ENCODE results near the gene PLEKHM3. TPM values are rescaled to one million over a fixed set of nuclear protein-coding genes. Genes with fewer than 3 reads are reported as not detected.

The PLEKHM3 gene
- total and polyA plus RNA-seq, 2 donors (not counting 3 experiments of a cell fraction or from before 2014, with no cell fraction given), result 3.1 to 9.1 TPM

- no TSS peak for BruUV-seq (replicated peaks)
Observed at GRCh38 chr2:207984765-207985480, 40.4 kb downstream of the PLEKHM3 start.

More at GRCh38 chr2:207984765-207985480, 40.4 kb downstream of the PLEKHM3 start:
- ChIA-PET CTCF (no interaction called here), POLR2A (no interaction called here)
- no peak overlapping the region for H3K4me3 ChIP-seq (replicated peaks in 1 of 3; ENCODE audit: insufficient read depth in 1 of 3, low read depth in 1 of 3, low read length in 3 of 3)
- H3K36me3 ChIP-seq (ENCODE audit: control insufficient read depth in 2 of 2, extremely low read depth in 1 of 2, insufficient read depth in 2 of 2, low read length in 2 of 2), result no peaks in the 10 kb centered on the region
- H4K20me1 ChIP-seq (replicated peaks; ENCODE audit: control insufficient read depth, extremely low read depth, insufficient read depth, low read length), result no peaks in the 10 kb centered on the region
- intact Hi-C loops (cut with micrococcal nuclease), result no loop called here
- H3K9me3 ChIP-seq (replicated peaks; ENCODE audit: control insufficient read depth, insufficient read depth, low read length), result no peaks in the 10 kb centered on the region
- DNase-seq (ENCODE audit: low read depth, low spot score), result no peak
- no peaks in the 10 kb centered on the region for H3K27me3 ChIP-seq (ENCODE audit: control insufficient read depth in 2 of 2, insufficient read depth in 2 of 2, low read length in 2 of 2)
- H3K4me1 ChIP-seq (ENCODE audit: control insufficient read depth, extremely low read depth, insufficient read depth, low read length), result no peaks in the 10 kb centered on the region
- TF ChIP-seq POLR2AphosphoS5 (IDR thresholded peaks at IDR 0.05; ENCODE audit: insufficient read depth, low read depth, low read length), result no peak
- no peak for TF ChIP-seq POLR2A (IDR thresholded peaks at IDR 0.05; ENCODE audit: low read depth, low read length)
- TF ChIP-seq EZH2 (IDR thresholded peaks at IDR 0.05; ENCODE audit: borderline replicate concordance, low read depth, low read length, severe bottlenecking), result no peak
- no peak for TF ChIP-seq FOS (IDR thresholded peaks at IDR 0.05; ENCODE audit: borderline replicate concordance, insufficient read depth, low read length)
- no peak for TF ChIP-seq MAX (IDR thresholded peaks at IDR 0.05; ENCODE audit: insufficient read depth, insufficient read length)
- no peak for TF ChIP-seq MYC (IDR thresholded peaks at IDR 0.05; ENCODE audit: low read depth, low read length)
- no peak for TF ChIP-seq CTCF (IDR thresholded peaks at IDR 0.05; ENCODE audit: extremely low read depth in 1 of 2, insufficient read depth in 1 of 2, low read depth in 1 of 2, low read length in 2 of 2)
- TF ChIP-seq JUN (IDR thresholded peaks at IDR 0.05; ENCODE audit: borderline replicate concordance, insufficient read depth, insufficient read length, low read depth), result no peak
- no peak for TF ChIP-seq GATA2 (IDR thresholded peaks at IDR 0.05; ENCODE audit: insufficient read depth, insufficient read length, low read depth, low read length)
- no peak overlapping the region for H3K9ac ChIP-seq (replicated peaks; ENCODE audit: extremely low read depth, insufficient read depth, low read length)
- H3K27ac ChIP-seq (ENCODE audit: insufficient read depth, low read depth, low read length), result no peak overlapping the region
- no peak for FAIRE-seq
- no peaks in the 10 kb centered on the region for H3K9me1 ChIP-seq (replicated peaks; ENCODE audit: control insufficient read depth, extremely low read depth, insufficient read depth, low read length)
- dilution Hi-C loops (cut with MboI; ENCODE audit: extremely low pct_ligation_motif_present, low sequenced_read_pairs), result no loop called here
- H3K79me2 ChIP-seq (ENCODE audit: control insufficient read depth, insufficient read depth, low read length), result no peaks in the 10 kb centered on the region
- H3K4me2 ChIP-seq (ENCODE audit: insufficient read depth, low read length), result no peak overlapping the region
- no peak overlapping the region for H2AFZ ChIP-seq (ENCODE audit: low read depth, low read length)
